WTC11 (cell line): ENCODE measurements around the gene POMT1.

ENCODE experiments used
- CTCF ChIP-seq: fragments of 200-600 bp; IDR thresholded peaks from 2 replicates; pipeline ENCODE4 v1.8.0; 2022; ENCODE audit warnings: antibody characterized with exemption
- IRF2 ChIP-seq: sonication (generic); formaldehyde crosslinking; IDR thresholded peaks from 2 replicates; pipeline ENCODE4 v1.8.0; 2022; ENCODE audit warnings: low read depth, missing genetic modification reagents, borderline replicate concordance
- TF ChIP-seq, protein P1 (sequence below): sonication (generic); formaldehyde crosslinking; IDR thresholded peaks from 2 replicates; pipeline ENCODE4 v1.8.1; 2023; ENCODE audit warnings: mild to moderate bottlenecking, missing genetic modification reagents

DNA sequence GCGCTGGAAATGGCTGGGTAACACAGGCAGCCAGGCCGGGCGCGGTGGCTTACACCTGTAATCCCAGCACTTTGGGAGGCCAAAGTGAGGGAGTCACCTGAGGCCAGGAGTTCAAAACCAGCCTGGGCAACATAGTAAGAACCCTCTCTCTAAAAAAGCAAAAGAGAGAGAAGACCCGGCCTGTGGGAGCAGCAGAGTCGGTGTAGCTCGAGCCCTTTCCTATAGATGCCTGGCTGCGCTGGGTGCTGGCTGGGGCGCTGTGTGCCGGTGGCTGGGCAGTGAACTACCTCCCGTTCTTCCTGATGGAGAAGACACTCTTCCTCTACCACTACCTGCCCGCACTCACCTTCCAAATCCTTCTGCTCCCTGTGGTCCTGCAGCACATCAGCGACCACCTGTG is 19.1 kb downstream of the POMT1 start:
- TF ChIP-seq IRF2 (CRISPR knock-in tag) = no peak
- TF ChIP-seq CTCF = no peak
- TF ChIP-seq, protein P1, sequence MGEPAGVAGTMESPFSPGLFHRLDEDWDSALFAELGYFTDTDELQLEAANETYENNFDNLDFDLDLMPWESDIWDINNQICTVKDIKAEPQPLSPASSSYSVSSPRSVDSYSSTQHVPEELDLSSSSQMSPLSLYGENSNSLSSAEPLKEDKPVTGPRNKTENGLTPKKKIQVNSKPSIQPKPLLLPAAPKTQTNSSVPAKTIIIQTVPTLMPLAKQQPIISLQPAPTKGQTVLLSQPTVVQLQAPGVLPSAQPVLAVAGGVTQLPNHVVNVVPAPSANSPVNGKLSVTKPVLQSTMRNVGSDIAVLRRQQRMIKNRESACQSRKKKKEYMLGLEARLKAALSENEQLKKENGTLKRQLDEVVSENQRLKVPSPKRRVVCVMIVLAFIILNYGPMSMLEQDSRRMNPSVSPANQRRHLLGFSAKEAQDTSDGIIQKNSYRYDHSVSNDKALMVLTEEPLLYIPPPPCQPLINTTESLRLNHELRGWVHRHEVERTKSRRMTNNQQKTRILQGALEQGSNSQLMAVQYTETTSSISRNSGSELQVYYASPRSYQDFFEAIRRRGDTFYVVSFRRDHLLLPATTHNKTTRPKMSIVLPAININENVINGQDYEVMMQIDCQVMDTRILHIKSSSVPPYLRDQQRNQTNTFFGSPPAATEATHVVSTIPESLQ (CRISPR knock-in tag) = no peak
